ENCODE results near the gene ATP9A. TPM values are rescaled to one million over a fixed set of nuclear protein-coding genes. Genes with fewer than 3 reads are reported as not detected.

Gene ATP9A
- total RNA-seq, 2 experiments from 2014 or later, result 0.58 to 0.65 TPM

DNA sequence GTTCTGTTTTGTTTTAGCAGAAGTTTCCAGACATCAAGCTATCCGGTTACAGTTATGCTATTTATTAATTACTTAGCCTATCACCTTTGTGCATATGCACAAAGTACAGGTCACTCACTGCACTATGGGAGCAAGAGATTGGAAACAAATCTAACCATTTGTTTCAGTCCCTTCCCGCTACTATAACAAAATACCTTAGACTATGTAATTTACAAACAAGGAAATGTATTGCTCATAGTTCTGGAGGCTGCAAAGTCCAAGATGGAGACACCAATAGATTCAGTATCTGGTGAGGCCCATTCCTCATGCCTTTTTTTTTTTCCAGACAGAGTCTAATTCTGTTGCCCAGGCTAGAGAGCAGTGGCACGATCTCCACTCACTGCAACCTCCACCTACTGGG lies 35.1 kb downstream of the ATP9A start:
- intact Hi-C loops (cut with micrococcal nuclease), result no loop called here
- DNase-seq, result no peak
- Mint-ChIP-seq H3K27me3 (peaks cover 3% of the 10 kb centered on the region), H3K4me1 (ENCODE audit: low read depth) (peaks cover 9% of the 10 kb centered on the region), H3K9me3 (no peaks in the 10 kb centered on the region), H3K27ac (no peak overlapping the region), H3K4me3 (no peak overlapping the region), H3K36me3 (ENCODE audit: low read depth) (no peaks in the 10 kb centered on the region)
- CTCF ChIA-PET, result interaction anchor here (0.6 kb wide), 1 partner anchor 69 kb away, joined by 3 read pairs; no protein-coding TSS in a partner anchor
- POLR2A ChIA-PET, result no interaction called here
- ATAC-seq, result no peak
- TF ChIP-seq, protein P1, sequence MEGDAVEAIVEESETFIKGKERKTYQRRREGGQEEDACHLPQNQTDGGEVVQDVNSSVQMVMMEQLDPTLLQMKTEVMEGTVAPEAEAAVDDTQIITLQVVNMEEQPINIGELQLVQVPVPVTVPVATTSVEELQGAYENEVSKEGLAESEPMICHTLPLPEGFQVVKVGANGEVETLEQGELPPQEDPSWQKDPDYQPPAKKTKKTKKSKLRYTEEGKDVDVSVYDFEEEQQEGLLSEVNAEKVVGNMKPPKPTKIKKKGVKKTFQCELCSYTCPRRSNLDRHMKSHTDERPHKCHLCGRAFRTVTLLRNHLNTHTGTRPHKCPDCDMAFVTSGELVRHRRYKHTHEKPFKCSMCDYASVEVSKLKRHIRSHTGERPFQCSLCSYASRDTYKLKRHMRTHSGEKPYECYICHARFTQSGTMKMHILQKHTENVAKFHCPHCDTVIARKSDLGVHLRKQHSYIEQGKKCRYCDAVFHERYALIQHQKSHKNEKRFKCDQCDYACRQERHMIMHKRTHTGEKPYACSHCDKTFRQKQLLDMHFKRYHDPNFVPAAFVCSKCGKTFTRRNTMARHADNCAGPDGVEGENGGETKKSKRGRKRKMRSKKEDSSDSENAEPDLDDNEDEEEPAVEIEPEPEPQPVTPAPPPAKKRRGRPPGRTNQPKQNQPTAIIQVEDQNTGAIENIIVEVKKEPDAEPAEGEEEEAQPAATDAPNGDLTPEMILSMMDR (IDR thresholded peaks at IDR 0.05), result no peak

DNA sequence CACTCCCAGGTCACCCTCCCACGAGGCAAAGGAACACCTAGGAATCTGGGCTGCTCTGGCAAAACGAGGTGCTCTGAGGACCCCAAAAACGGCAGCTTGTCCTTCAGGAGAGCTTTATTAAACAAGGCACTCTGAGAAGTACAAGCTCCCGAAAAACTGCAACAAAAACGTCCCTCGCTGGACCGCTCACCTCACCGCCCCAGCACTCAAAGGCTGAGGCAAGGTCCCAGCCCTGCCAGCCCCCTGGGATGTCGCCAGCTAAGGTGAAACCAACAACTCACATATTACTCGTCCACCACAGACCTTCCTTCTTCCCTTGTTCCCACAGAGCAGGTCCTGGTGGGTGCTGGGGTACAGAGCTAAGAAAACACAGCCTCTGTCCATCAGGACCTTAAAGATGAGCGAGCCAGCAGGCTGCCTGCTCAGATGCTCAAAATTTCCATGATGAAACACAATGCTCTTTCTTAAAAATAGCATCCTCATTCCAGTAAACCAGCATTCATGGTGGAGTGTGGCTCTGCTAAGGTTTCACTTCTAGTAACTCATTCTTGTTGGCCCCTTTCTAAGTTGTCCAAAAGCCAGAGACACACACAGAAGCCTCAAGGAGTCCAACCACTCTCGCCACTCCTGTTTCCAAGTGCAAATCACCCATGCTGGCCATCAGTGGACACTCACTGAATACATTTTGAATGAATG lies 35.9 kb downstream of the ATP9A start:
- ATAC-seq, result peak; percentile 79
- DNase-seq, result peak; percentile 36

DNA sequence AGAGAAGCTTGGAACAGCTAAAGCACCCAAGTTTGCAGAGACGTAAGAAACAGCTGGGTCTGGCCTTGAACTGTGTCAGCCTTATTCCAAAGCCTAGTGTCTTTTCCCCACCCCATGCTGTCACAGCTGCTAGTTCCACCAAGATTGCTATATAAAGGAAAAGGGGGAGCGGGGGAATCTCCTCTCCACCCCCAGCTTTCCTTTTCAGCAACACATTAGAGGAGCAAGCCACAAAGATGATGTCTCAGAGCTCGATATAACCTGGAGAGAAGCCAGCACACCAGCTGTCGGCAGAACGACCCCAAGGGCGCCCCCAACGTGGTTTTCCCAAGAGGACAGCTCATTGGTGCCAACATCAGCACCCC lies 36.5 kb downstream of the ATP9A start:
- TF ChIP-seq, protein P1 (IDR thresholded peaks at IDR 0.05), result no peak
- peaks cover 9% of the 10 kb centered on the region for H3K4me1 Mint-ChIP-seq (ENCODE audit: low read depth)
- no peak for ATAC-seq
- no peak overlapping the region for H3K4me3 Mint-ChIP-seq
- no peak for DNase-seq
- H3K27ac Mint-ChIP-seq, result no peak overlapping the region
- ChIA-PET POLR2A (no interaction called here), CTCF (interaction anchor here (0.9 kb wide), 1 partner anchor 10 kb away, joined by 3 read pairs; no protein-coding TSS in a partner anchor)
- no peaks in the 10 kb centered on the region for H3K36me3 Mint-ChIP-seq (ENCODE audit: low read depth)
- no peaks in the 10 kb centered on the region for H3K9me3 Mint-ChIP-seq
- intact Hi-C loops (cut with micrococcal nuclease), result no loop called here
- H3K27me3 Mint-ChIP-seq, result peaks cover 3% of the 10 kb centered on the region

More for the DNA sequence above, 35.9 kb downstream of the ATP9A start:
- Mint-ChIP-seq H3K36me3 (ENCODE audit: low read depth) (no peaks in the 10 kb centered on the region), H3K4me1 (ENCODE audit: low read depth) (peaks cover 9% of the 10 kb centered on the region), H3K27me3 (peaks cover 3% of the 10 kb centered on the region), H3K27ac (peak overlapping the region; percentile 81), H3K4me3 (no peak overlapping the region), H3K9me3 (no peaks in the 10 kb centered on the region)
- ChIA-PET CTCF (interaction anchor here (0.9 kb wide), 1 partner anchor 10 kb away, joined by 3 read pairs; no protein-coding TSS in a partner anchor), POLR2A (no interaction called here)
- TF ChIP-seq, protein P1 (IDR thresholded peaks at IDR 0.05), result no peak
- intact Hi-C loops (cut with micrococcal nuclease), result no loop called here

DNA sequence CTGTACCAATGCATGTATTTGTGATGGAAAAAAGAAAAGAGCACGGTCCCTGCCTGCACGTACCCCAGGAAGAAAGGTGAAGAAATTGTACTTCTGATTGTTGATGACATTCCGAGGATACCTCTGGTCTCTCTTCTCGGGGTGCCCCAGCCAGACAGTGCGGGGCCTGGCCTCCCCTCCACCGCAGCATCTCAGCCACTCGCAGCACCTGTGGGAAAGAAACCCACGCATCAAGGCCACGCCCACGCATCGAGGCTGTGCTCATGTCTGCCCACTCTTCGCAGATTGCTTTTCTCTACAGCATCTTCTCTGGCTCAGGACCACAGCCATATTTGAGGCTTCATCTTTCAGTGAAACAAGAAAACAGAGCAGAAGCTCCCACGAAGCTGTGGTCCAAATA lies 38.4 kb downstream of the ATP9A start:
- H3K4me1 Mint-ChIP-seq (ENCODE audit: low read depth), result peaks cover 9% of the 10 kb centered on the region
- peaks cover 3% of the 10 kb centered on the region for H3K27me3 Mint-ChIP-seq
- TF ChIP-seq, protein P1 (IDR thresholded peaks at IDR 0.05), result no peak
- CTCF ChIA-PET, result no interaction called here
- DNase-seq, result no peak
- H3K27ac Mint-ChIP-seq, result no peak overlapping the region
- no peak for ATAC-seq
- intact Hi-C loops (cut with micrococcal nuclease), result no loop called here
- POLR2A ChIA-PET, result no interaction called here
- no peaks in the 10 kb centered on the region for H3K36me3 Mint-ChIP-seq (ENCODE audit: low read depth)
- H3K4me3 Mint-ChIP-seq, result no peak overlapping the region
- H3K9me3 Mint-ChIP-seq, result no peaks in the 10 kb centered on the region

DNA sequence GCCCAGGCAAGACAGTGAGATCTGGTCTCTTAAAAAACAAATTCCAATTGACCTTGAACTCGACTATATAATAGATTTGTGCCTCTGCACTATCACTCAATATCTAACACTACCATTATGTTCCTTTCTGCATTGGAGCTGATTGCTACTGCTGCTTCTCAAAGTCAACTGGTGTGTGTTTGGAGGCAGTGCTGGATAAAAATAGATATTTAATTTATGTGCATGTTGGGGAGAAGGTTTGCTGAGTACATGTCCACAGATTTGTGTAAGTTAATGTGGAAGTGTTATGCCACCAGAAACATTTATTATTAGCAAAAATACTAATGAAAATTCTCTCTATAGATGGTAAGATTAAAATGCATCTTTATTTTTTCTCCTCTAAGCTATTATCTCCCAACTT lies 39.5 kb downstream of the ATP9A start:
- intact Hi-C loops (cut with micrococcal nuclease), result no loop called here
- DNase-seq, result no peak

More for the DNA sequence above, 39.5 kb downstream of the ATP9A start:
- Mint-ChIP-seq H3K27me3 (peaks cover 6% of the 10 kb centered on the region), H3K9me3 (no peaks in the 10 kb centered on the region), H3K27ac (no peak overlapping the region), H3K36me3 (ENCODE audit: low read depth) (no peaks in the 10 kb centered on the region), H3K4me3 (no peak overlapping the region), H3K4me1 (ENCODE audit: low read depth) (peaks cover 9% of the 10 kb centered on the region)
- TF ChIP-seq, protein P1 (IDR thresholded peaks at IDR 0.05), result no peak
- CTCF ChIA-PET, result no interaction called here
- POLR2A ChIA-PET, result no interaction called here
- ATAC-seq, result no peak

All from activated CD8-positive, alpha-beta T cell treated with anti-CD3 and anti-CD28 coated beads for 36 hours (primary cell).